SU-DHL-6 (cell line): ENCODE data around the gene PDRG1.

Source experiments
- CTCF ChIP-seq: fragments of 200-600 bp; sonication (generic); IDR thresholded peaks from one replicate; pipeline ENCODE4 v1.5.1; 2017; ENCODE audit warnings: antibody characterized with exemption, mild to moderate bottlenecking, low read length, moderate library complexity; ENCODE audit not compliant: insufficient read depth, poor library complexity, severe bottlenecking
- EZH2phosphoT487 ChIP-seq: fragments of 200-600 bp; sonication (generic), shearing (Covaris generic); conservative IDR thresholded peaks from 2 replicates; pipeline ENCODE4 v1.6.1; 2018; ENCODE audit warnings: mild to moderate bottlenecking, antibody characterized with exemption, low read length, moderate library complexity, mixed read lengths

DNA sequence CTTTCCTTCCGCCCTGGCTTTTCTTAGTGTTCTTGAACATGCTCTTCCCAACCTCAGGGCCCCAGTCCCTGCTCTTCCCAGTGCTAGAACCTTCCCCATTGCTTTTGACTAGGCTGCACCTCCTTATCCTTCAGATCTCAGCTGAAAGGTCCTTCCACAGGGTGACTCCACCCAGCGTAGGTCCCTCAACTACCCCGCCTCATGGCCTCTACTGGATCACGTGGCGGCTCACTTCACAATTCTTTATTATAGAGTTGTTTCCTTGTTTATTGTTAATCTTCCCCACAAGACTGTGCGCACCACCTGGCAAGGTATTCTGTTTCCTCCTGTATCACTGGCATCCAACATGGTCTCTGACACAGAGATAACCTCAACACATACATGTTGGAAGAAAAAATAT lies 50.2 kb downstream of the PDRG1 start:
- no peak for TF ChIP-seq CTCF
- no peak for TF ChIP-seq EZH2phosphoT487
